ENCODE measurements around the gene PCBP3.
"Not testable (repeated sequence)": the region's sequence is repeated elsewhere in the genome, so short reads cannot be mapped to it uniquely, and the experiment has no call there.

Gene PCBP3

DNA sequence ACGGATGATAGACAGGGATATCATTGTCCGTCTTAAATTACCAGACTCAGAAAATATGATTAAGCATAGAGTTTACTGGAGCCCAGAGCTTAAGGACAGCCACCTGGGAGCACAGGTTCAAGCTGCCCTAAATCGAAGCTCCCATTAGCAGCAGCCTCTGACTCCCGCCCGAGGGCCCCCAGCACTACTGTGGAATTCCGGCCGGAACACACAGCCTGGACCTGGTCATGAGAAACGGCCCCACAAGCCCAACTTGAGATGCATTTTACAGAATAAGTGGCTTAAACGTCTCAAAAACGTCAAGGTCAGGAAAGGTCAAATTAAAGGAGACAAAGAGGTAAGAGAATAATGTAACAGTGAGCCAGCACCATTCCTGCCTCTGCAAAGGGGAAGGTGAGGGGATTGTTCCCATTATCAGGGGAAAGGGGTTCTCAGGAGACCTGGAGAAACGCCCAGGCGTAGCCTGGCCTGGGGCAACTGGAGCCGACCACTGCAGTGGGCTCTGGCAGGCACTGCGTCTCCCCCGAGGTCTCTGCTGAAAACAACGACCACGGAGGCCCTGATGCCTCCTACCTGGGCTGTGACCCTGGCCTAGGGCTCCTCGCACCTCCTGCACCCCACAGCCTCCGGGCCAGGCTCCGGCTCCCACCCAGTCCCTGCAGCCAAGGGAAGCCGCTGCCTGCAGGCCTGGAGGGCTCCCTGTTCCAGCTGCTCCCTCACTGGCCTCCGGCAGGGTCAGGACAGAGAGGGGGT, 326.6 kb downstream of the PCBP3 start:
- DNase-seq (ENCODE audit: low read depth): no peak

DNA sequence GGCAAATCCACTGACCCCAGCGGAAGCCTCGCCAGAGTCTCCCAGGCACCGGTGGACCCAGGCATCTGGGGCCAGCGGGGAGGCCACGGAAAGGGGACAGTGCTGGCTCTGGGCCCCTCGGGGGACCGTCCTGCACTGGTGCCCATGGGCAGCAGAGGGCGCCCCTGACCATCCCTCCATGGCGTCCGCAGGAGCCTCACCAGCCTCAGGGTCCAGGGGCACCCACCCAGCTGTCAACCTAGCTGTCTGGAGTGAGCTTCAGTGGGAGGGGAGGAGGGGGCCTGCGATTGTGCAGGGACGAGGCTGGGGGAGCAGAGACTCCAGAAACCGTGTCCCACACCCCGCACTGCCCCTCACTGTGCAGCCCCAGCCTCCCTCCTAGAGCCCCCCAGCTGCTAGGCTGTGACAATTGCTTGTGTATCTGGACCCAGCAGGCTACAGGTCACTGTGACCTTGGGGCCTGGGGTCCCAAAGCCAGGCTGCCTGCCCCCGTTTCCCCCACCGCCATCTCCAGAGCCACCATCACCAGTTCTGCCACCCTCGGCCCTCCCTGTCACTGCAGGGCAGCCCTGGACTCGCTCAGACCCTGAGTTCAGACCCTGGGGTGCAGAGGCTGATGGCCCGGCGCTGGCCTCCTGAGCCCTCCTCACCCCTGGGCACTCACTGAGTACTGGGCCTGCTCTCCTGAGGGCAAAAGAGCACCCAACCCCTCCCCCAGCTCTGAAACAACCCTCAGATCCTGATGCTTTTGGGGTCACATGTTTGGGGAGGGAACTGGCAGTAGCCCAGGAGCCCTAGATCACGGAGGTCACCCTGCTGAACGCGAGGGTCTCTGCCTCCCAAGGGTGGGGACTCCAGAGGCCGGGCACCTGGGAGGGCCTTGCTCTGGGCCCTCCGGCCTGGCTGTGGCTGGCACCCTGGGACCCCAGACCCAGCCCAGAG, 327.4 kb downstream of the PCBP3 start:
- peak; percentile 41 for DNase-seq (ENCODE audit: low read depth)

DNA sequence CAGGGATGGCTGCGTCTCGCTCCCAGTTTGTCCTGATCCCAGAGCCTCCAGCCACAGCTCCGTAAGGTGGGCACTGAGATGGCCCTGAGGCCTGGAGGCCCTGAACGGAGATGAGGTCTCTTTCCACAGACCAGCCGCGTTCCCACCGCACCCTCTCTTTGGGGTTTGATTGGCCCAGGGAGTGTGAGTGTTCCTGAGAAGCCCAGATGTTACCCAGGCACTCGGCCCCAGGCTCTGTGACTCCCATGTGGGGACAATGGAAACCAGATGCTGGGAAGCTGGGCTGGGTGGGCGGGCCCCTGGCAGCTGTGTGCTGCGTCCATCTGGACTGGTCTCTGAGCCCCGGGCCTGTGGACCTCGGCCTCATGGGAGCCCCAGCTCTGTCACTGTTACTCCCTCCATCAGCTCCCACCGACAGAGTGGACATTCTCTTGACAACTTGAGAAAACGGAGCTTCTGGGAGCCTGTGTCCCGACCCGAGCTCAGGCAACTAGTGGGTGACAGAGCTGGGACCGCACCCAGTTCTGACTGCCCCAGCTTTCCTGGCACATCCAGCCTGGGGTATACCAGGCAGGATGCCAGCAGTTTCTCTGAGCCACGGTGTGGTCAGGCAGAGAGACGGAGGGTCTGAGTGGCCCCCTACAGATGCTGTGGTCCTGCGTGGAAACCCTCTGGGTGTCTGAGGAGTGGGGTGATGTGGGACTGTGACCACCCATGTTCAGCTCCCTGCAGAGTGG, 328.3 kb downstream of the PCBP3 start:
- DNase-seq (ENCODE audit: low read depth): no peak

DNA sequence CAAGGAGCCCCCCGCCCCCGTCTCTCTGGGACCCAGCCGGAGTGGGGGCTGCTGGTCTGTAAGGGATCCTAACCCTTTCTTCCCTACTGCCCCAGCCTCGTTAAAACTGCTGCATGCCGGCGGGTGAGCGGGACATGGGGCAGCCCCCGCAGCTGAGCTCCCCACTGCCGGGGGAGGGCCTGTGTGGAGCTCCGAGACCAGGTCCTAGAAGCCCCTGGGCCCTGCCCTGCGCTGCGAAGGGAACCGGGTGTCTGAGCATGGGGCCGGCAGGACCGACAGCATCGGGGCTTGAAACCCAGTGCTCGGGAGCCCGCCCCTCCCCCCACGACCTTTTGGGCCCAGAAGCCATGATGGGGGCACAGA, 328.8 kb downstream of the PCBP3 start:
- DNase-seq (ENCODE audit: low read depth): no peak

DNA sequence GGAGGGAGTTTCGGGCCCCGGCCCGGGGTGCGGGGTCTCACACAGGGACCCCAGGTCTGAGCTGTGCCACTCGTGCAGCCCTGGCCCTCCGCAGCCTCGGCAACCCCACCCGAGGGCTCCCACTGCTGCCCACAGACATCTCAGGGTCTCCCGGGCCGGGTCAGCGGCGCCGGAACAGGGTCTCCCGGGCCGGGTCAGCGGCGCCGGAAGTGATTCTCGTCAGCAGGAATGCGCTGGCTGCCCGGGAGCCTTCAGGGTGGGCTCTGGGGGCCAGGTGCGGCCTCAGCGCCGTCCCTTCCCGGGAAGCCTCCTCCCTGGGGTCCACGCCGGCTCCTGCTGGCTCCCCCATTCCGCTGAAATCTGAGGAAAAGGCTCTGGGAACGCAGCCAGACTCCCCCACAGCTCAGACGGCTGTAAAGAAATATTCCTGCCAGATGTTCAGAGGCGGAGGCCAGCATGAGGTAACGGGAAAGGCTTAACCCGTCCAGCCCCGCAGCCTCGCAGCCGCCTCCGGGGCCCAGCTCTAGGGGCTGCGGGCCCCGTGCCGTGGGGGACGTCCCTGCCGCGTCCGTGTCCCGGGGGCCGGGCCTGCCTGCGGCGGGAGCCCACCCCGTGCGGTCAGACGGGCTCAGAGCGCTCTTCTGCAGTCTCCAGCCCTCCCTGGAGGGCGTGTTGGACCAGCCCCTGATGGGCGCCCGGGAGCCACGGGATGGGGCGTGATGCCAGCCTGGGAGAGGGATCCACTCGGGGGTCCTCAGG, 329.4 kb downstream of the PCBP3 start:
- DNase-seq (ENCODE audit: low read depth): no peak

DNA sequence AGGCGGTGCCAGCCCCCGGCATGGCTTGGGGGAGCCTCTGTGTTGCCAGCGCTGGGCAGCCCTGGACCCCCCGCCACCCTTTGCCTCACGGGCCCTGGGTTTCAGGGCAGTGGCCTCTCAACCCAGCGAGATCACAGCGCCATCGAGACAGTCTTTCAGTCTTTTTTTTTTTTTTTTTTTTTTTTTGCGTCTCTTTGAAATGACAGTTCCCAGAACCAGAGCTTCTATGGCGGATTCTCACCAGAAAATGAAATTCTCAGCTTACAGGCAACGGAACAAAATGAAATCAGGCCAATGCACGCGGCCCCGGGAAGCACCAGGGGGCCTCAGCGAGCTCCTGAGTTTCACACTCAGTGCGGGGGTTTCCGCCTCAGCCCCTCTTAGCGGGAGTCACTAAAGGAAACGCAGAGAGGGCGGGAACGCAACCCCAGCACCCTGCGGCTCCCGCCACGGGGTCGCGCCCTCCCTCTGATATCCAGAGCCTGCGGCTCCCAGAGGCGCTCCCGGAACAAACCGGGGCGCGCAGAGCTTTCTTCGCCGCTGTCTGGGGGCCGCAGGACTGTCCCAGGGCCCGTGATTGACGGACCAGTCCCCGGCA, 330.0 kb downstream of the PCBP3 start:
- peak; percentile 74 for DNase-seq (ENCODE audit: low read depth)

DNA sequence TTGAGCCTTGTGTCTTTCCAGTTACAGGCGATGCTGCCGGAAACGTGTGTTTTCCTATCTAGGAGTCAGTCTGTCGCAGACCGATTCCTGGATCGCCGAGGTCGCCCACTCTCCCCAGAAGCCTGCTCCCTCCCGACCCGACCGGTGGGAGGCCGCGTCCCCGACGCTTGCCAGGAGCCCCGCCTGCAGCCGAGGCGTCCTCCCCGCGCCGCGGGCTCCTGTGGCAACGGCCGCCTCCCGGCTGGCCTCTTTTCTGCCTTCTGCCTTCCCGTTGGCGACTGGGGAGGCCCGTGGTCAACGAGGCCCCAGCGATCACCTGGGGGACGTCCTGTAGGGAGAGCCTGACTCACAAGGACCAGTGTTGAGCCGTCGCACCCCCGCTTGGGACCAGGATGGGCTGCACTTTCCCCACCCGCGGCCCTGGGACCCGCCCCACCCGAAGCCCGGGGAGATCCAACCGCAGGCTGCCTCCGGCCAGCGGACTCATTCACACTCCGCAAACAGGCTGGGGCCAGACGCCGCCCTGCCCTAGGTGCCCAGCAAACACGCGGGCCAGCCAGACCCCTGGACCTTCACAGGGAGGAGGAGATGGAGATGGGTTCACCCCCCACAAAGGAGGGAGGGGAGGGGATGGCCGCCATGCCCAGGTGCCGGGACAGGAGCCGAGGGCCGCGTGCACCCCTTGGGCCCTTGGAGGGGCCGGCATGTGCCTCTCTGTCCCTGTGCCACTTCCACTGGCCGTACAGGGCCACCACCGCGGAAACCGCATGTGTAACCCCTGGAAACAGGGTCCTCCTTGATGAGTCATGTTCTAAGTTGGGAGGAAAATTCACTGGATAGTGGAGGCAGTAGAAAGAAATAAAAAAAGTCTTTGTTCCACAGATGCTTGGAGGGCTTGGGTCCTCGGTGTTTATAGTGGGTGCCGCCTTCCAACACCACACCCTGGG, 330.8 kb downstream of the PCBP3 start:
- no peak for DNase-seq (ENCODE audit: low read depth)

DNA sequence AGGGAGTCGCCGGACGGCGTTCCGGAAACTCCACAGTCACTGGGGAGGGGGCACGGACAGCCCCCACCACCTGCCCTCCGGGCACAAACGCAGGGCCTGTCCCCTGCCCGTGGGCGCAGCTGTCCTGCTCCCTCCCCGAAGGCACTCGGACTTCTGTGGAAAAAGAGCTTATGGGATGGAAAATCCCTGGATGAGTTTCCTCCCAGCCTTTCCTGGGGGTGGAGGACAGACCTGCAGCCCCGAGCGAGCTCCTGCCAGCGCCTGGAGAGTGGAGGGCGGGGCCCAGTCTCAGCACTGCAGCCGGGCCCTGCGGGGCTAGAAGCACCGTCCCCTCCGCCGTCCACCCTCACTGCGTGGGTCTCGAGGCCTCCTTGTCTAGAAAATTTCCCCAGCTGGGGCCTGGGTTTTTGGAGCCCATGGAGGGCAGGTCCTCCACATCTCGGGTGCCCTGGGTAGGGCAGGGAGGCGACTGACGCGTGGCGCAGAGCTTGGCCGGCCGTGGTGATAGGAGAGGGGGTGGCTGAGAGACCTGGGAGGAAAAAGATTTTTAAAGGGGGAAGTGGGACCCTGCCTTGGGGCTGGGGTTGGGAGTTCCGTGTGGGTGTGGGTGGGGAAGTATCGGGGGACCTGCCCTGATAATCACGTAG, 331.6 kb downstream of the PCBP3 start:
- DNase-seq (ENCODE audit: low read depth): no peak

DNA sequence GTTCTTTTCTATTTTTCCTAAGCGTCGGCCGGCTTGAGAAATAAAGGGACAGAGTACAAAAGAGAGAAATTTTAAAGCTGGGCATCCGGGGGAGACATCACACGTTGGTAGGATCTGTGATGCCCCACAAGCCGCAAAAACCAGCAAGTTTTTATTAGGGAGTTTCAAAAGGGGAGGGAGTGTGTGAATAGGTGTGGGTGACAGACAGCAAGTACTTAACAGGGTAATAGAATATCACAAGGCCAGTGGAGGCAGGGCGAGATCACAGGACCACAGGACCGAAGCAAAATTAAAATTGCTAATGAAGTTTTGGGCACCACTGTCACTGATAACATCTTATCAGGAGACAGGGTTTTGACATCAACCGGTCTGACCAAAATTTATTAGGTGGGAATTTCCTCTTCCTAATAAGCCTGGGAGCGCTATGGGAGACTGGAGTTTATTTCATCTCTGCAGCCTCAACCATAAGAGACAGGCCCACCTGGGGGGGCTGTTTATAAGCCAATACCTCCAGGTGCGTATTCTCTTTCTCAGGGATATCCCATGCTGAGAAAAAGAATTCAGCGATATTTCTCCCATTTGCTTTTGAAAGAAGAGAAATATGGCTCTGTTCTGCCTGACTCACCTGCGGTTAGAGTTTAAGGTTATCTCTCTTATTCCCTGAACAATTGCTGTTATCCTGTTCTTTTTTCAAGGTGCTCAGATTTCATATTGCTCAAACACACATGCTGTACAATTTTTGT, 332.3 kb downstream of the PCBP3 start:
- not testable (repeated sequence) for DNase-seq (ENCODE audit: low read depth)

DNA sequence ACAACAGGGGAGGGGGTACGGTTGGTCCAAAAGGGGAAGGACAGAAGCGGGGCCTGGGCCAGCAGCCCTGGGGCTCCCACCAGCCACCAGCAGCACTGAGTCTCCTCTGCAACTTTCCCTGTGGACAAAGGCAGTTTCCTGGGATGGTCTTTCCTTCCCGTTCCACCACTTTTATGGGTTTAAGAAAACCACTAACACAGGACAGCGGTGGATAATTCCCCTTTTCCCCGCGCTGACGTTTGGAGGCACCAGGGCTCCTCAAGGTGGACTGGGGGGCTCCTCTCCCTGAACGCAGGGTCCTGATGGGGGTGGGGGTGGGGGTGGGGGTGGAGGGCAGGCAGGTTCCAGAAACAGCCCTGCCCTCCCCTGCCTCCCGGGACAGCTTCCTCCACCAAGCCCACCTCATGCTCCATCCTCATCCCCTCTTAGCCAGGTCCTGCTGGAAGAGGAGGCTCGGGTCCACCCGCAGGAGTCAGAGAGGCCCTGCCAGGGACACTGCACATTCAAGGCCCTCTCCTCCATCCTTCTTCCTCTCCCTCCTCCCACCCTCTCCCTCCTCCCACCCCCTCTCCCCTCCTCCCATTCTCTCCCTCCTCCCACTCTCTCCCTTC, 333.3 kb downstream of the PCBP3 start:
- no peak for DNase-seq (ENCODE audit: low read depth)

DNA sequence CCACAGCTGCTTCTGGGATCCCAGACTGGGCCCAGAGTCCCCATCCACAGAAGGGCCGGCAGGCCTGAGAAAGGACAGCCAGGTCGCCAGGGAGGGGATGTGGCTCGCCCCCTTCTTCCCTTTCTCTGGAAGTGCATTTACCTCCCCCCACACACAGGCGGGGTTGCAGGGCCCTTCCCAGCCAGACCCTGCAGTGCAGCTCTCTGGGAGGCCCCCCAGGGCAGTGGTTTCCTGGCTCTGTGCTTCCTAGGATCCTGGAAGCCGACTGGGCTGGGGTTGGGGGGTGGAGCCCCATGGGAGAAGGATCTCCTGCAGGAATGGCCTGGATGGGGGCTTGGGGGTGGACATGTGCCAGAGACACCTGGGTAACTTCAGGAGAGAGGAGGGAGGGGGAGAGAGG, 333.9 kb downstream of the PCBP3 start:
- no peak for DNase-seq (ENCODE audit: low read depth)

DNA sequence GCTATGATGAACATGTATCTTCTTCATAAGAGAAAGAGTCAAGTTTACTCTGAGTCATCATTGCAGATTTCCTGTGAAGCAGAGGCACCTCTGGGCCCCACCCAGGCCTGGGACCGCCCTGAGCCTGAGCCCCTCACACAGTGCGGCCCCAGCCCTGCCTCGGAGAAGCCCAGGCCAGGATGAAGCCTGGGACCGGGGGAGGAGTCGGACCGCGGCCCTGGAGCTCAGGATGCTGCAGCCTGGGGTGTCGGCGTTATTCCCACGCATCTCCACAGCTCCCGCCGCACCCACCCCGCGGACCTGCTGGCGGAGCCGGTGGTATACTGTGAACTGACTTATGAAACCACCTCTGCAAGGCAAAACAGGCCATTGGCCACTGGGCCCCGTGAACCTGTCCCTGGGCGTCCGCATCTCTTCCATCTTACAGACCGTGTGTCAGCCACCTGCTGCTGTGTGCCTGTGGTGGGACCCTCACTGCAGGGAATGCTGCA, 335.7 kb downstream of the PCBP3 start:
- no peak for DNase-seq (ENCODE audit: low read depth)

DNA sequence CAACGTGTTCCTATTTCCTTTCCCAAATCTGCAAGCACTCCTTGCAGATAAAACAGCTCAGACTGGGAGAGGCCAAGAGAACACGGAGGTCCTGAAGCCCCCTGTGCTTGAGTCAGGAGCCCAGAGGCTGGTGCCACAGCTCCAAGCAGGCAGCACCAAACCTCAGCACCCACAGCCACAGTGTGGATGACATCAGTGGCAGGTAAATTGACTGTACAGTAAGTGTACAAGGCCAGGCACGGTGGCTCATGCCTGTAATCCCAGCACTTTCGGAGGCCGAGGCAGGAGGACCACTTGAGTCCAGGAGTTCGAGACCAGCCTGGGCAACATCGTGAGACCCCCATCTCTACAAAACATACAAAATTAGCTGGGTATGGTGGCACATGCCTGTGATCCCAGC, 336.1 kb downstream of the PCBP3 start:
- no peak for DNase-seq (ENCODE audit: low read depth)

DNA sequence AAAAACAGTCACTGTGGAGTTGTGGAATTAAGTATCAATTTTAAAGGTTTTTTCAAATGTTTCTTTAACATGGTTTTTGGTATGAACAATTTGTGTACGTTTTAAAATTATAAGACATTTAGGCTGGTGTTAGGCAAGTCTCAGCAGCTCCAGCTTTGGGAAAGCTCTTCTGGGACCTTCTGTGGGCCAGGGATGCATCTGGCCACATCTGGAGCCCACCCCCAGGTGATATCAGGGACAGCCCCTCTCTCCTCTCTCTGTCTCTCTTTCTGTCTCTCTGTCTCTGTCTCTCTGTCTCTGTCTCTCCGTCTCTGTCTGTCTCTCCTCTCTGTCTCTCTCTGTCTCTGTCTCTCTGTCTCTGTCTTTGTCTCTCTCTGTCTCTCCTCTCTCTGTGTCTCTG, 336.7 kb downstream of the PCBP3 start:
- no peak for DNase-seq (ENCODE audit: low read depth)

DNA sequence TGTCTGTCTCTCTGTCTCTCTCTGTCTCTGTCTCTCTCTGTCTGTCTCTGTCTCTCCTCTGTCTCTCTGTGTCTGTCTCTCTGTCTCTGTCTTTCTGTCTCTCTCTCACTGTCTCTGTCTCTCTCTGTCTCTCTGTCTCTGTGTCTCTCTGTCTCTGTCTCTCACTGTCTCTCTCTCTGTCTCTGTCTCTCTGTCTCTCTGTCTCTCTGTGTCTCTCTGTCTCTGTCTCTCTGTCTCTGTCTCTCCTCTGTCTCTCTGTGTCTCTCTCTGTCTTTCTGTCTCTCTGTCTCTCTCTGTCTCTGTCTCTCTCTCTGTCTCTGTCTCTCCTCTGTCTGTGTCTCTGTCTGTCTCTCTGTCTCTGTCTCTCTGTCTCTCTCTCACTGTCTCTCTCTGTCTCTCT, 337.2 kb downstream of the PCBP3 start:
- no peak for DNase-seq (ENCODE audit: low read depth)

DNA sequence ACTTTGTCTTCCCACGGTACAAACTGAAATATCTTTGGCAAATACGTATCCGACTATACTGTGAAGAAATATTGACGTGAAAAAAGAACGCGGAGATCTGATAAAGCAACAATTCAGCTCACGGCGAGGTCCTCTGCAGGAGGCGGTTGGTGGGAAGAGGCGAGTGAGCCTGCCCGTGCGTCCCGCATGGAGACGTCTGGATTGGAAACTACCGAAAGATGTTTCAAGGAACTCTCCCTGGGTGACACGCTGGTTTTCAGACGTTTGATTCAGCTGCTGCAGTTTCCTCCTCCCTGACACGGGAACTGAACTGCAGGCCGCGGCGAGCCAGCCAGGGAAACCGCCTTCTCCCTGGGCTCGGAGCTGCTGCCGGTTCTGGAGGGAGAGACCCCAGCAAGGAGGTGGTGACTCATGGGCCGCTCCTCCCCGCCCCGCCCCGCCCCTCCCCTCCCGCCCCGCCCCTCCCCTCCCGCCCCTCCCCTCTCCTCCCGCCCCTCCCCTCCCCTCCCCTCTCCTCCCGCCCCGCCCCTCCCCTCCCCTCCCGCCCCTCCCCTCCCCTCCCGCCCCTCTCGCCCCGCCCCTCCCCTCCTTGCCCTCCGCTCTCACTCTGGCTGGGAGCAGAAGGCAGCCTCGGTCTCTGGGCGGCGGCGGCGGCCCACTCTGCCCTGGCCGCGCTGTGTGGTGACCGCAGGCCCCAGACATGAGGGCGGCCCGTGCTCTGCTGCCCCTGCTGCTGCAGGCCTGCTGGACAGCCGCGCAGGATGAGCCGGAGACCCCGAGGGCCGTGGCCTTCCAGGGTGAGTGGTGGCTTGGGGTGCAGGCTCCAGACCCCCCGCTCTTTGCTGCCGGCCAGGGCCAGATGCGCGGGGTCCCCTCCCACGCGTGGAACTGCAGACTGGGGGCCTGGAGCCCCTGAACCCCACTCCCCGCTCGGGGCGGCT, 337.9 kb downstream of the PCBP3 start, which contains the start of gene COL6A1:
TSS of gene COL6A1 (plus strand) at position 620 of the 941 bp plus-strand sequence. CDS start at position 701, 81 bp downstream.
- DNase-seq (ENCODE audit: low read depth): peak; percentile 32

DNA sequence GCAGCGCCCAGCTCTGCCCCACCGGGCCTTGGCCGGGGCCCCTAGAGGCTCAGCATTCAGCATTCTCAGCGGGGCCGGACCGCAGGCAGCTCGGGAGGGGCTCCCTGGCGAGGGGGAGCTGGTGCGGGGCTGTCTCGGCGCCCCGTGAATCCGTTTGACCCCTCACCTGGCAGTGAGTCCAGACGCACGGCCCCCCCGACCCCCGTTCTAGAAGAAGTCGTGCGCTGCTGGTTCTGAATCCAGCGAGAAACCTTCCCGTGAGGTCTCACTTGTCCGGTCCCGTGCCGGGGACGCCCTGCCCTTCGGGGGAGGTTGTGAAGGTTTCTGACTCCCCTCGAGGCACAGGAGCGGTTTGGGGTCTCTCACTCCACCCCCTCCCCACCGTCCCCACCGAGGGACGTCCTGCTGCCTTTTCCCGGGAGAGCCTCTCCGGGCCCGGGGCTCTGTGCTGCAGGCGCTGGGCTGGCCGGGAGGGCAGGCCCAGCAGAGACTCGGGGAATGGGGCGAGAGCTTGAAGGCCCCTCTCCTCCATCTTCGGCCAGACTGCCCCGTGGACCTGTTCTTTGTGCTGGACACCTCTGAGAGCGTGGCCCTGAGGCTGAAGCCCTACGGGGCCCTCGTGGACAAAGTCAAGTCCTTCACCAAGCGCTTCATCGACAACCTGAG, 338.7 kb downstream of the PCBP3 start:
- no peak for DNase-seq (ENCODE audit: low read depth)
